Stimulated activated naive CD8-positive, alpha-beta T cell treated with anti-CD3 and anti-CD28 coated beads, Interleukin-15, Interleukin-2, amounts not matched to agents 100 ng/mL and 50 ng/mL, for 24 hours (primary cell): ENCODE data around the gene CTNNA2.

Source experiments
- H3K27ac Mint-ChIP-seq: one replicate; pipeline ENCODE4 v1.8.0; 2021; ENCODE audit warnings: mild to moderate bottlenecking, mixed read lengths
- H3K27me3 Mint-ChIP-seq: one replicate; pipeline ENCODE4 v1.8.0; 2021; ENCODE audit warnings: mixed read lengths
- H3K36me3 Mint-ChIP-seq: one replicate; pipeline ENCODE4 v1.8.0; 2021; ENCODE audit warnings: low read depth, mixed read lengths
- H3K4me1 Mint-ChIP-seq: one replicate; pipeline ENCODE4 v1.8.0; 2021; ENCODE audit warnings: low read depth, mixed read lengths
- H3K4me3 Mint-ChIP-seq: one replicate; pipeline ENCODE4 v1.8.0; 2021; ENCODE audit warnings: mild to moderate bottlenecking, mixed read lengths
- H3K9me3 Mint-ChIP-seq: one replicate; pipeline ENCODE4 v1.8.0; 2021; ENCODE audit warnings: mixed read lengths

The CTNNA2 gene

DNA sequence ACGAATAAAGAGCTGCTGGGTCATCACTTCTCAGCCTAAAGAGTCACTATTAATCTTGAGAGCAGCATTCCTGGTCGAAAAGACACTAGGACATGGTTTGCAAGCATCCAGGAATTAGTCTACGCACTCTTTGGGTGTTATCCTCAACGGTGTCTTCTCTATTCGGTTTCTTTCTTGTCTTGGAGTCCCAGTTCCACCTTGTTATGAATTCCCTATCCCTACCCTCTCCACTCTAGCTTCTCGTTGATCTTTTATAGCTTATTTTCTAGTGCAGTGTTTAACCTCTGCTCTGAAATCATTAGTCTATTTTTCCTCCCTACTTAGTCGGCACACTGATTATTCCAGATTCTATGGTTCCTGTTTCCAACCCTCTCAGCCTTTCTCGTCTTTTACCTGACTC is 949.8 kb downstream of the CTNNA2 start:
- no peak overlapping the region for H3K4me3 Mint-ChIP-seq
- H3K36me3 Mint-ChIP-seq = no peaks in the 10 kb centered on the region
- H3K9me3 Mint-ChIP-seq = peaks cover 24% of the 10 kb centered on the region
- H3K4me1 Mint-ChIP-seq = no peaks in the 10 kb centered on the region
- H3K27me3 Mint-ChIP-seq = no peaks in the 10 kb centered on the region
- H3K27ac Mint-ChIP-seq = no peak overlapping the region

DNA sequence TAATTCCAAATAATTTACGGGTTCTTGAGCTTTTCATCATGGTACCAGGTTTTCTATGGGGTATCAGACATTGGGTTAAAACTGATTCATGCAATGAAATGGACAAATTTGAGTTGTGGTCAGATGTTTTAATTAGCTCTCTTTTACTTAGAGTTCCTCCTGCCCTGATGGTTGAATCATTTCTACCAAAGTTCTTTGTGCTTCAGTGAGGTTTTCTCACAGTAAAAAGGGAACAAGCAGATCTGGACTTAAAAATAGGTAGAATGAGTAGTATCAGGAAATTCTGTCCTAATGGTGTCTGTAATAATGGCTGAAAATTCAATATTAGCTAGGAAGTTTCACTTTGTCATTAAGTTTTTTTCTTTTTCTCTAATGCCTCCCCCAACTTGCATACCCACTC is 951.4 kb downstream of the CTNNA2 start:
- Mint-ChIP-seq H3K4me3 (no peak overlapping the region), H3K9me3 (peaks cover 24% of the 10 kb centered on the region), H3K36me3 (no peaks in the 10 kb centered on the region), H3K4me1 (no peaks in the 10 kb centered on the region), H3K27me3 (no peaks in the 10 kb centered on the region), H3K27ac (no peak overlapping the region)

DNA sequence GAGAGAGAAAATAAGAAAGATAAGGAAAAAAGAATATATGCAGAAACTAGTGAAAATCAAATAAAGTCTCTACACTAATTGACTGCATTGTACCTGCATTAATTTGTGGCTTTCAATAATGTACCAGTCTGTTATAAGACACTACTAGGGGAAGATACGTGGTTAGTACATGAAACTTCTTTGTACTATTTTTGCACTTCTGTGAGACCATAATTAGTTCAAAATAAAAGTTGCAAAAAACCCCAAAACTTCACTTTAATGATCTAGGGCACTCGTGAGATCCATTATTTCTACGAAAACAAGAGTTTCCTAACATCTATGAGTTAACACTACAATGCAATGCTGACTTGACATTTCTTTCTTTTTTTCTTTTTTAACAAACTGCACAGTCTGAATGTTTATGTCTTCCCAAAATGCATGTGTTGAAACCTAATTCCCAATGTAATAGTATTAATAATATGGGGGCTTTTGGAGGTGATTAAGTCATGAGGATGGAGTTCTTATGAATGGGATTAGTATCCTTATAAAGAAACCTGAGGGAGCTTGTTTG is 954.5 kb downstream of the CTNNA2 start:
- Mint-ChIP-seq H3K36me3 (no peaks in the 10 kb centered on the region), H3K4me3 (no peak overlapping the region), H3K27ac (no peak overlapping the region), H3K9me3 (peaks cover 36% of the 10 kb centered on the region), H3K4me1 (no peaks in the 10 kb centered on the region), H3K27me3 (no peaks in the 10 kb centered on the region)

DNA sequence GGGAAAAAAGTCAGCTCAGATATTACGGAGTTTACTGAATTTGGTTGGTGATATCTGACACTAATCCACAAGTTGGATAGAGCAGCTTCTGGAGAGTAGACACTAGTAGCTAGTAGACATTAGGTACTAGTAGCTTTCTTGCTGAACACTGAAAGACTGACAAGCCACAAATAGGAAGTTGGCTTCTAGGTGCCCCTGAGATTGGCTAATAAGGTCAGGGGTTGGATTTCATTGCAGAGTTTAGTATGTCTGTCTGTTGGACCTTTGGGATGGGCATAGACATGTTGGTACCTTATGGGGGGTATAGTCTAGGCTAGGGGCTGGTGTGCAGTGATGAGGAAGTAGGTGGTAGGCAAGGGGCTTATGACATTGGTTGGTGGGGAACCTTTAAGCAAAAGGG is 956.6 kb downstream of the CTNNA2 start:
- H3K36me3 Mint-ChIP-seq = no peaks in the 10 kb centered on the region

DNA sequence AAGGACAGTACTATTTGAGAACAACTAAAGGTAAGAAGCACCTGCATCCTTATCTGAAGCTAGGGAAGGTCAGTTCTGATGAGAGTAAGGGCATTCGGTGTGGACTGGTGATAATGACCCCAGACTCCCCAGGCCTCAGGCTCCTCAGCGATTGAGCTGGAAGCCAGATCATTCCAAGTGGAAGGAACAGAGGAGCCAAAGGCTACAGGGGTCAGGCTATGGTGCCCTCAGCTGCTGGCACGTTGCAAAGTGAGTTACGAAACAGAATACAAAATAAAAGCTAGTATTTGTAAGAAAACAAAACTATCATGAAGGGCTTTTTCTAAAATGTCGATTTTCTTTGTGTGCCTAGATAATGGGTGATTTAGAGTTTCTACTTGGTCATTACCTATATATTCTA is 960.2 kb downstream of the CTNNA2 start:
- Mint-ChIP-seq H3K4me1 (no peaks in the 10 kb centered on the region), H3K27me3 (no peaks in the 10 kb centered on the region)

More for the DNA sequence above, 956.6 kb downstream of the CTNNA2 start:
- no peak overlapping the region for H3K27ac Mint-ChIP-seq
- no peaks in the 10 kb centered on the region for H3K4me1 Mint-ChIP-seq
- H3K4me3 Mint-ChIP-seq = no peak overlapping the region
- H3K9me3 Mint-ChIP-seq = peaks cover 31% of the 10 kb centered on the region
- no peaks in the 10 kb centered on the region for H3K27me3 Mint-ChIP-seq

DNA sequence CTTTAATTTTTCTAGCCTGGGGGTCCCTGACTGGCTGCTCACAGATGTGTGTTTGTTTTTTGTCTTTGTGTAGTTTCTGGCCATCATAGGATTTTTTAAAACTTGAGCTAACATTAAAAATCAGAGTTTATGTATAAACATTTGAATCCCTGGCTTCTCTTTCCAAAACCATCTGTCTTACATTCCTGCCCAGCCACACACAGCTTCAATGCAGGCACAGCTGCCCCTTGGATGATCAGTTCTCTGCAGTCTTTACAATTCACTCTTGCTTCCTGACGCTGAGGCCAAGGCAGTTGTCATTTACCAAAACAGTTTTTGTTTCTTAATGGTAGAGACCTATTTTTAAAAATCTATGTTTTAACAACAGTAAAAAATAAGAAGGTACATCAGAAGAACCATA is 960.9 kb downstream of the CTNNA2 start:
- Mint-ChIP-seq H3K36me3 (no peaks in the 10 kb centered on the region), H3K4me1 (no peaks in the 10 kb centered on the region), H3K27me3 (no peaks in the 10 kb centered on the region), H3K9me3 (peaks cover 24% of the 10 kb centered on the region), H3K4me3 (no peak overlapping the region), H3K27ac (no peak overlapping the region)

More for the DNA sequence above, 960.2 kb downstream of the CTNNA2 start:
- H3K36me3 Mint-ChIP-seq = no peaks in the 10 kb centered on the region
- H3K9me3 Mint-ChIP-seq = peaks cover 24% of the 10 kb centered on the region
- no peak overlapping the region for H3K4me3 Mint-ChIP-seq
- H3K27ac Mint-ChIP-seq = no peak overlapping the region

DNA sequence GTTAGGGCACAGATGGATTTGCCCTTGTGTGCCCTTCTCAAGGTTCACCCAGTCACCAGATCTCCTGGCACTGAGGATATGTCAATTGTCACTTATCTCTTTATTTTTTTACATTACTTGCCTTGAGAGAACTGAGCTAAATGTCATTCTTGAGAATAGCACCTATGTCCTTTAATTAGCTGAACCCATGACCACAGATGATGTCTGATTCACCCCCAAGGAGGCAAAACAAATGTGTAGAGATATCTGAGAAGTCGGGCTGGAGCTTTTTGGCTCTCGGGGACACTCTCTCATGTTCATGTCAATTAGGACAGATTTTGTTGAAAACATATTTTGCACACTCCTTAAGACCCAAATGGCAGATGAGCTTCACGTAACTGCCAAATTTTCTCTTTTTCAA is 963.1 kb downstream of the CTNNA2 start:
- H3K9me3 Mint-ChIP-seq = peaks cover 17% of the 10 kb centered on the region
- no peaks in the 10 kb centered on the region for H3K4me1 Mint-ChIP-seq
- H3K27ac Mint-ChIP-seq = no peak overlapping the region
- no peaks in the 10 kb centered on the region for H3K36me3 Mint-ChIP-seq
- H3K4me3 Mint-ChIP-seq = no peak overlapping the region
- H3K27me3 Mint-ChIP-seq = no peaks in the 10 kb centered on the region

DNA sequence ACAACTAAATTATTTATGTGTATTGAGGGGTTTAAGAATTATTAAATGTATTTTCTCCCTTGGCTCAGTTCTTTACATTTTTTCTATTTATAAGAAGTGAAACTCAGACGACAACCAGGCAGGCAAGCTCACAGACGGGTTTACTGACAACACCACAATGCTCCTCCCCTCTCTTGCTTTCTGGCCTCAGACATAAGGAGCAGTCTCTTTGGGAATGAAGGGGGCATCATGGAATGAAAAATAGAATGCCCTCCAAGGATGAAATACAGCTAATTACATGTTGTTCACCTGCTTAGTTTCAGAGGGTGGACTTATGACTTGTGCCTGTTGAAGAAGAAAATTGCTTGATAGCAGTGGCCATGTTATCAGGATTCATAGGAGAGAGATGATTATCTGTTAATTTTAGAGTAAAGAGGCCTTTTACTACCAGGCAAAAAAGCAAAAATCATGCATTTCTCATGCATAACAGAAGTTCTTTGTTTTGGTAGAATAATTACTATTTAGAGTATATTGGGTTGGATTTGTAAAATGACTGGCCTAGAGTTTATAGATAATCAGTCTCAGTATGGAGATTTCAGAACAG is 963.8 kb downstream of the CTNNA2 start:
- H3K4me3 Mint-ChIP-seq = no peak overlapping the region
- no peaks in the 10 kb centered on the region for H3K36me3 Mint-ChIP-seq
- H3K9me3 Mint-ChIP-seq = peaks cover 12% of the 10 kb centered on the region
- H3K4me1 Mint-ChIP-seq = no peaks in the 10 kb centered on the region
- no peak overlapping the region for H3K27ac Mint-ChIP-seq
- no peaks in the 10 kb centered on the region for H3K27me3 Mint-ChIP-seq

DNA sequence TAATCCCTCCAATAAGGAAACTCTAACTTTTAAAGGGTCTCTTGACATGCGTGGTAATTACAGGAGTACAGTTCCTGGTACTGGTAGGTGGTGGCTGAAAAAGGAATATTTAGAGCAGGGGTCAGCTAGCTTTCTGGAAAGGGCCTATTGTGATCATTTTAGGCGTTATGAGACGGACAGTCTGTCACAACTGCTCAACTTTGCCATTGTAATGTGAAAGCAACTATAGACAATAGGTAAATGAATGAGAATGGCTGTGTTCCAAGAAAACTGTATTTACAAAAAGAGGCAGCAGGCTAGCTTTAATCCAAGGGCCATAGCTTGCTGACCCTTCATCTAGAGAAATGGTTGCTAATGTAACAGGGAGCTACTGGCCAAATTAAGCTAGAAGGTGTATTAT is 969.4 kb downstream of the CTNNA2 start:
- no peaks in the 10 kb centered on the region for H3K4me1 Mint-ChIP-seq
- no peaks in the 10 kb centered on the region for H3K27me3 Mint-ChIP-seq
- H3K9me3 Mint-ChIP-seq = no peaks in the 10 kb centered on the region
- no peaks in the 10 kb centered on the region for H3K36me3 Mint-ChIP-seq
- no peak overlapping the region for H3K4me3 Mint-ChIP-seq
- no peak overlapping the region for H3K27ac Mint-ChIP-seq

DNA sequence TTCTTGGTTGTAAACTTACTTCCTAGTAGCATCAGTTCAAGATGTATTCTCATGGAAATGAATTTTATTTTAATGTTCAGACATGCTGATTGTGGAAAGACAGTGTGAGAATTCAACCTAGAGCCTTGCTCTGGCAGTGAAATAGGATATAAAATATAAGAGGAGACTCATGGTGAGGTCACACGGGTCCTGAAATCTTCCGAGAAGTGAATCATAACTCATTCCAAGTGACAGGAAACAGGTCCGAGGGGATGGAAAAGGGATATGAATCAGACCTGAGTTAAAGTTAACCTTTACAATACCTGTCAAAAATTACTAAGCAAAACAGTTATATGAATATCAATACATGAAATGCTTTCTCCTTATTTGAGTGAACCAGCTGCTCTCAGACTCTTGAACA is 976.9 kb downstream of the CTNNA2 start:
- Mint-ChIP-seq H3K36me3 (no peaks in the 10 kb centered on the region), H3K27ac (no peak overlapping the region), H3K4me3 (no peak overlapping the region), H3K4me1 (no peaks in the 10 kb centered on the region), H3K27me3 (no peaks in the 10 kb centered on the region), H3K9me3 (no peaks in the 10 kb centered on the region)

DNA sequence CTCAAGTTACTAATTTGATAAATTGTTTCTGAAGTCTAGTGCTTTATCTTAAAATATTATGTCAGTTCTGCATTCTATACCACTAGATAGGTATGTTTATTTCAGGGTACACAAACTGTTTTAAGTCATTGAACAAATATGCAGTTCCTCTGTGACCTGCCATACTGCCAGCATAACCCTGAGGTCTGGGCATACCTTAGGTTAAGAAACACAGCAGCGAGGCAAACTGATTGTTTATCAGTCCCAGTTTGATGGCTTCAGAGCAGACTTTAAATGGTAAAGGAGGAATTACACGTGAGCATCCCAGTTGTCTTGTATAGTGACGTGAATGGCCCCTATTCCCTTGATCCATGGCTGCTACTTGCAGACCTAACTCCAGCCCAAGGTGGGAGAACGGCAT is 978.1 kb downstream of the CTNNA2 start:
- no peak overlapping the region for H3K4me3 Mint-ChIP-seq
- H3K9me3 Mint-ChIP-seq = no peaks in the 10 kb centered on the region
- no peaks in the 10 kb centered on the region for H3K4me1 Mint-ChIP-seq
- no peaks in the 10 kb centered on the region for H3K27me3 Mint-ChIP-seq
- H3K27ac Mint-ChIP-seq = no peak overlapping the region
- no peaks in the 10 kb centered on the region for H3K36me3 Mint-ChIP-seq

DNA sequence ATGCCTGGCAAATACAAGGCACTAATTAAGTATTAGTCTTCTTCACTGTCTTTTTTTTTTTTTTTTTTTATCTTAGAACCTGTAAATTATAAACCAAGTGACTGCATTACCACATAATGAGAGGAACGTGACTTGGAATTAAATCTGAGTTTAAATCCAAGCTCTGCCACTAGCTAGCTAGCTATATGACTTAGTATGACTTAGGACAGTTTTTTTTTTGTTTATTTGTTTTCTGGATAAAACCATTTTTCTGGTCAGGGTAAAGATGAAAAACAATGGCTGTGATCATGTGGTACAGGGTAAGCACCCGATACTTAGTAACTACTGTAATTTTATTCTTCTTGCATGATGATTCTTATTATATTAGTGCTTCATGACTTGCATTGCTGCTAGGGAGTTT is 983.5 kb downstream of the CTNNA2 start:
- H3K27ac Mint-ChIP-seq = no peak overlapping the region
- H3K9me3 Mint-ChIP-seq = no peaks in the 10 kb centered on the region
- no peaks in the 10 kb centered on the region for H3K27me3 Mint-ChIP-seq
- no peak overlapping the region for H3K4me3 Mint-ChIP-seq
- H3K4me1 Mint-ChIP-seq = no peaks in the 10 kb centered on the region
- H3K36me3 Mint-ChIP-seq = no peaks in the 10 kb centered on the region

DNA sequence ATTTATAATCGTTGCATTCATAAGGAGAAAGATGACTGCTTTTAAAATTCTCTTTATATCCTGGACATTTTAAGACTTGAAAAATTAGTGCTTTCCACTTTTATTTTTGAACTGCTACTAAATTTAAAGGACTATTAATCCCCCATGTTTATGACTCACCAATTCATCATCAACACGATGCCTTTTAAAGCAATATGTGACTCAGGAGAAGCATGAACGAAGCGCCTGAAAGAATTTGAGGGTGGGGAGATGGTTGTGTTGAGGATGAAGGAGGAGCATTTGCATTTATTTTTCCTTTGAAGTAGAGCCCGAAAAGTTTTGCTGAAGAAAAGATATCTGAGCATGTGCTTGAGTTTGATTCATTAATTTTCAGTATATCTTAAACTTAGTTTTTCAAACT is 983.9 kb downstream of the CTNNA2 start:
- Mint-ChIP-seq H3K27ac (no peak overlapping the region), H3K9me3 (no peaks in the 10 kb centered on the region), H3K4me1 (no peaks in the 10 kb centered on the region), H3K4me3 (no peak overlapping the region), H3K27me3 (no peaks in the 10 kb centered on the region), H3K36me3 (no peaks in the 10 kb centered on the region)

DNA sequence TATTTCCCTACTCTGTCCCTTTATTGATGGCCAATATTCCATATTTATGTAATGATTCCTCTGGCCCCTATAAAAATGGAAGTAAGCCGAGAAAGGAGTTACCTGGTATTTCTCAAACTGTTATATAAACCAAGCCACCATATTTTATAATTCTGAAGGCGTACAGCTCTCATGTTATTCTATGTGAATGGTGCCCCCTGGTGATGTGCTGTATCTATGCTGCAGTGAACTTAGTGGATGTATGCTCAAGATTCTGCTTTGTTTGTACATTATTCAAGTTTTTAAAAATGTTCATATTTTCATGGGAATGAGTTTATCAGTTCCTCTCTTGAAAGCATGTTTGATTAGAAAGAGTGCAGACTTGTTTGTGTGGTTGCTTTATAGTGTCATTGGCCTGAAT is 986.2 kb downstream of the CTNNA2 start:
- Mint-ChIP-seq H3K4me1 (no peaks in the 10 kb centered on the region), H3K36me3 (no peaks in the 10 kb centered on the region), H3K4me3 (no peak overlapping the region), H3K27ac (no peak overlapping the region), H3K27me3 (no peaks in the 10 kb centered on the region), H3K9me3 (no peaks in the 10 kb centered on the region)

DNA sequence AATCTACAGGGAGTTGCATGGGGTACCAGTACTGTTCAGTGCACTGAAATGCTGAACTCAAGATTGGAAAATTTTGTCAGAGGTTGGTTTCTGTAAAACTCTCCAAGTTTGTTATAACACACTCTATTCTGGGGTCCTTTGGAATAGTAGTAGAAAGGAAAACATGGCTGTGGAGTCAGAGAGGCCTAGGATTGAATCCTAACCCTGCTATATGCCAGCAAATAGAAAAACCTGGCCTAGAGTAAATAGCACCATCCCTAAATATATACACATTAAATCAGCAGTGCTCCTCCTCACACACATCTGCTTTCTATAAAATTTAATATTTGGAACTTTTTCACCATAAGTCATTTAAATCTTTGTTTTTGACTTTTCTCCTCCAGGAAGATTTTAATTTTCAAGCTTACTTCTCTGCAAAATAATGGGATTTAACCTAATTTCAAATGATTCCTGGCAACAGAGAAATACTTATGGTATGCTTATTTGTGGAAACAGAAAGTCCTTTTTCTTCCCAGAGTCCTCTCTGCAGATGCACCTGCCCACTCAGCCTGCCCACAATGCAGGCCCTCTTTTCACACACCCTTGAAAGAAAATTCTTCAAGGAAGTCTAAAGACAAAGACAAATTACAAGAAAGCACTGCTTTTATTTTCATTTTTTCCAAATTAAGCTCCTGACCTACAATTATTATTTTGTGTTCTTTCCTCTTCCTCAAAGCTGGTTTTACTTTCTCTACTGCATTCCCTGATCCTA is 989.2 kb downstream of the CTNNA2 start:
- Mint-ChIP-seq H3K36me3 (no peaks in the 10 kb centered on the region), H3K27ac (no peak overlapping the region), H3K9me3 (peaks cover 7% of the 10 kb centered on the region), H3K27me3 (no peaks in the 10 kb centered on the region), H3K4me1 (no peaks in the 10 kb centered on the region), H3K4me3 (no peak overlapping the region)

DNA sequence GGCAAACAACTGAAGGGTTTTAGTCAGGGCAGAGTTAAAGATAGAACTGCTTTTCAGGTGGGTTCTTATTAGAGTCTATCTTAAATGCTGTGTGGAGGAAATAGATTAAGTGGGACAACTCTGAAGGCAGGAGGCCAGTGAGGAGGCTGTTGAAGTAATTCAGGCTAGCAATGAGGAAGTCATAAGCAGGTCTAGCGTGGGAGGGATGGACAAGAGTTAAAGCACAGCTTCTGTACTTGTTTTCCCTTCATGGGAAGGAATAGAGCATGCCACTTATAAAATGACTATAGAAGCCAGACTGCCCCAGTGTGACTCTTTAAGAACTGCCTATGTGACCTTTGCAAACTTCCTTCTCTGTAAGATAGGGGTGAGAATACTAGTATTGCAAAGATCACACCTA is 993.7 kb downstream of the CTNNA2 start:
- Mint-ChIP-seq H3K27ac (no peak overlapping the region), H3K27me3 (no peaks in the 10 kb centered on the region), H3K4me1 (no peaks in the 10 kb centered on the region), H3K36me3 (no peaks in the 10 kb centered on the region), H3K9me3 (peaks cover 12% of the 10 kb centered on the region), H3K4me3 (no peak overlapping the region)
